Uterus (tissue), 2 donors: ENCODE measurements around the gene MBD3L2.

ENCODE experiments used
- CTCF ChIP-seq, 4 experiments: fragments of 200-600 bp in 2 of 4; fragments of 450-650 bp in 2 of 4; sonication (generic) in 2 of 4; IDR thresholded peaks; one replicate each; pipeline ENCODE4 v1.5.1; 2016 to 2019; ENCODE audit warnings: antibody characterized with exemption in 4 of 4, mild to moderate bottlenecking in 2 of 4, moderate library complexity in 1 of 4
- POLR2A ChIP-seq, 2 donors: fragments of 450-650 bp; IDR thresholded peaks; one replicate each; pipeline ENCODE4 v1.6.1; 2016; ENCODE audit warnings: antibody characterized with exemption in 2 of 2, mild to moderate bottlenecking in 1 of 2, moderate library complexity in 1 of 2

- no peak for TF ChIP-seq CTCF (IDR thresholded peaks at IDR 0.05)
- TF ChIP-seq POLR2A (IDR thresholded peaks at IDR 0.05) = no peak
Measured at GRCh38 chr19:7069904-7070226, 20.7 kb downstream of the MBD3L2 start.
